GM21576 (cell line): ENCODE measurements around the gene SPACA5.
"Not testable (repeated sequence)": the region's sequence is repeated elsewhere in the genome, so short reads cannot be mapped to it uniquely, and the experiment has no call there.

Source experiments
- ATAC-seq: cut with Tn5 transposase; IDR thresholded peaks from one replicate; pipeline ENCODE4 v1.9.1; 2021; ENCODE audit warnings: mild to moderate bottlenecking, moderate library complexity; ENCODE audit not compliant: unreplicated experiment

The SPACA5 gene

DNA sequence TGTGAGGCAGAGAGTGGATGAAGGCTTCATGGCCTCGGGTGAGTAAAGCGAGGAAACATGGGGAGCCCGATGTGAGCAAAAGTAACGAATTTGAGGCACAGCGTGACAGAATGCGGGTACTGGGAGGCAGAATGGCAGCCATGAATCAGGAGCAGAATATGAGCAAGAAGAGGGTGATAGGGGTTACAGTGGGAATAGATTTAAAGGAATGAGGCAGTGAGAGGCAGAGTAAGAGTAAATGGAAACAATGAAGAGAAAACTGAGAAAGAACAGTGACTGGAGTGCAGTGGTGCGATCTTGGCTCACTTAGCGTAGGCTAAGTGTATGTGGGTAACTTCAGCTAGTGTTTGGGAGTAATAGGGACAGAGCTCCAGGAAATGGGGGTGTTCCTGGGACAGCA is at the start of gene SPACA5:
TSS of gene SPACA5 (plus strand) at position 301 of the 400 bp plus-strand sequence. CDS start 815 bp downstream, outside the sequence.
- ATAC-seq, result not testable (repeated sequence)

DNA sequence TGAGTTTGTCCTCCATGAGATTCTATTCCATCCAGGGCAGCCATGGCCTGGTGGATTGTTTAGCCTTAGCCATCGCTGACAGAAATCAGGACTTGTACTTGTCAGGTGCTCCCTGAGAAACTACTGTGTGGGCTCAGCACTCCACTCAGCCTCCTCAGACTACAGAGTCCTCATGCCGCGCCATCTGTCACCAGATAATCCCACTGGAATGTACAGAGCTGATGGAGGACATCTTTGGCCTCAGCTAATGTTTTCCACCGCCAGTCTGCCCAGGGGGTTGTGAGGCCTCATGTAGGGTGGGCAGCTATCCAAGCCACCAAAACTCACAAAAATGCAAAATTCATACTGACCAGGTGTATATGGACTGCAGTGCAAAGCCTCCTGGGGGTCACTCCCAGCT is 48.6 kb upstream of the SPACA5 start:
- not testable (repeated sequence) for ATAC-seq

DNA sequence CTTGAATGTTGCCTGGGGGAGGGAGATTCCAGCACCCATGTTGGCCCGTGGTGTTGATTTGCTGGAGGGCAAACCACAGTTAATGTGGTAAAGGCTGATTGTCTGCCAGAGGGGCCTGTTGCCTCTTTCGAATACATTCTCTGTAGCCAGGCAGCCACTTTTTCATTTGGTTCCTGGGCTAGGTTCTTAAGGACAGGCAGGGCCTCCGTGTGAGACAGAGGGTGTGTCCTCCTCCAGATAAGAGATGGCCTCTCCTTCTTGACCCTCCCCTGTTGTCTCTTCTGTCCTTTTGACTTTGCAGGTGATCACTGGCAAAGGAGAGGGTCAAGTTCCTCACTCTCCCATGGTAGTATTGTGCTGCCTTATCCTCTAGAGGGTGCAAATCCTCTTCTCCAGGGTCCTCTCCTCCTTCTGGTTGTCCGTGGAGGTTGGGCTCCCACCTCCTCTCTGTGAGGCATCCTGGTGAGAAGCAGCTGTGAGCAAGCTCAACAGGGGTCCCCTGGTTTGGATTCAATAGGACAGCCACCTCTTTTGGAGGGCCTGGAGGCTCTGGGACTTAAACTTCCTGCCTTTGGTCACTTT is 47.9 kb upstream of the SPACA5 start:
- ATAC-seq, result no peak

DNA sequence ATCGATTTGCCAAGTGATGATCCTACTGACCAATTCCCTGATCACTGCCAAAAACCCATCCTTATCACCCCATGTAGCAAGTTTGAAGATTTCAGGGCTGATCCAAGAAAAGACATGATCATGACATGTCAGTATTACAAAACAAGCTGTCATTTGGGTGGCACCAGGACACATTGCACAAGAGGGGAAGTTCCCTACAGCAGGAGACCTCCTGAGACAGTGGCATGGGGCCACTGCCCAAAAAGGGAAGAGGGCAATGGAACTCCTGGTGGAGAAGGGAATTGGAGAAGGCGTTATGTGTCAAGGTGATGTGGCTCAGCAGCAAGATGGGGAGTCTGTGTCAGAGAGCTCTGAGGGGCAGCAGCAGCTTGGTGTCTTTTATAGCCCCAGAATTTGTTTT is 46.4 kb upstream of the SPACA5 start:
- no peak for ATAC-seq

DNA sequence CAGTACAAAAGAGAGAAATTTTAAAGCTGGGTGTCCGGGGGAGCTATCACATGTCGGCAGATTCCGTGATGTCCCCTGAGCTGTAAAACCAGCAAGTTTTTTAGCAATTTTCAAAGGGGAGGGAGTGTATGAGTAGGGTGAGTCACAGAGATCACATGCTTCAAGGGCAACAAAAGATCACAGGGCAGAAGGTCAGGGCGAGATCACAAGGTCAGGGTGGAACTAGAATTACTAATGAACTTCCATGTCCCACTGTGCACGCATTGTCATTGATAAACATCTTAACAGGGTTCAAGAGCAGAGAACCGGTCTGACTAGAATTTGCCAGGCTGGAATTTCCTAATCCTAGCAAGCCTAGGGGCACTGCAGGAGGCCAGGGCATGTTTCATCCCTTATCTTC is 45.0 kb upstream of the SPACA5 start:
- not testable (repeated sequence) for ATAC-seq

DNA sequence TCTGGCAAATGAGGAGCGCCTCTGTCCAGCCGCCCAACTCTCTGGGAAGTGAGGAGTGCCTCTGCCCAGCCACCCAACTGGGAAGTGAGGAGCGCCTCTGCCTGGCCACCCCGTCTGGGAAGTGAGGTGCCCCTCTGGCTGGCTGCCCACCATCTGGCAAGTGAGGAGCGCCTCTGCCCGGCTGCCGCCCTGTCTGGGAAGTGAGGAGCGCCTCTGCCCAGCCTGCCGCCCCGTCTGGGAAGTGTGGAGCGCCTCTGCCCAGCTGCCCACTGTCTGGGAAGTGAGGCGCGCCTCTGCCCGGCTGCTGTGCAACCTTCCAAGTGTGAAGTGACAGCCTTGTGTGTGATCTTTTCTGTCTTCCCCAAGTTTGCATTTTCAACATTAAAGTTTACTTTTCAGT is 41.3 kb upstream of the SPACA5 start:
- not testable (repeated sequence) for ATAC-seq

DNA sequence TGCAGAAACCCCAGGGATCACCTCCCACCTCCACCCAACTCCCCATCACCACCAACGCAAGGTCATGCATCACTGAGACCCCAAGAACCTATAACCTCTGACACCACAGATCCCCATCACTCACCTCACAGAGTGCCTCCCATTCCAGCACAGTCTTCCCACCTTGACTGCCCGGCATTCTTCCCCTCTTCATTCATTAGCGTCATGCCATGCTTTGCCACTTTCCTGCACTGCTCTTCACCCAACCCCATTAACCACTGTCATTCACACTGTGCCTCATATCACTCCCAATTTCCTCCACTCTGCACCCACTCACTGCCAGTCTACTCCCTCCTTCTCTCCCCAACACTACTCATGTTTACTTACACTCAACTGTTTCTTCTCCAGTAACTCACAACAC is 33.6 kb upstream of the SPACA5 start:
- no peak for ATAC-seq

DNA sequence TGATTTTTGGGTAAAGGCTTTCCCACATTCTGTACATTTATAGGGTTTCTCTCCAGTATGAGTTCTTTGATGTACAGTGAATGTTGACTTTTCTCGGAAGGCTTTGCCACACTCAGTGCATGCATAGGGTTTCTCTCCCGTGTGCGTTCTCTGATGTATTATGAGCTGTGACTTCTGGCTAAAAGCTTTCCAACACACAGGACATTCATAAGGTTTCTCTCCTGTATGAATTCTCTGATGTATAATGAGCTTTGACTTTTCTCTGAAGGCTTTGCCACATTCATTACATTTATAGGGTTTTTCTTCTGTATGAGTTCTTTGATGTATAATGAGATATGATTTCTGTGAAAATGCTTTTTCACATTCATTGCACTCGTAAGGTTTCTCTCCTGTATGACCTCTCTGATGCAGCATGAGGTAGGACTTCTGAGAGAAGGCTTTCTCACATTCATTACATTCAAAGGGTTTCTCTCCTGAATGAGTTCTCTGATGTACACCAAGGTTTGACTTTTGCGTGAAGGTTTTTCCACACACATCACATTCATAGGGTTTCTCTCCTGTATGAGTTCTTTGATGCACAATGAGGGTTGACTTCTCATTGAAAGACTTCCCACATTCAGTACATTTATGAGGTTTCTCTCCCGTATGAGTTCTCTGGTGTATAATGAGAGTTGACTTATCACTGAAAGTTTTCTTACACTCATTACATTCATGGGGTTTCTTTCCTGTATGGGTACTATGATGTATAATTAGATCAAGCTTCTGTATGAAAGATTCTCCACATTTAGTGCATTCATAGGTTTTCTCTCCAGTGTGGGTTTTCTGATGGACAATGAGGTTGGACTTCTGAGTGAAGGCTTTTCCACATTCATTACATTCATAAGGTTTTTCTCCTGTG is 30.3 kb upstream of the SPACA5 start:
- no peak for ATAC-seq

DNA sequence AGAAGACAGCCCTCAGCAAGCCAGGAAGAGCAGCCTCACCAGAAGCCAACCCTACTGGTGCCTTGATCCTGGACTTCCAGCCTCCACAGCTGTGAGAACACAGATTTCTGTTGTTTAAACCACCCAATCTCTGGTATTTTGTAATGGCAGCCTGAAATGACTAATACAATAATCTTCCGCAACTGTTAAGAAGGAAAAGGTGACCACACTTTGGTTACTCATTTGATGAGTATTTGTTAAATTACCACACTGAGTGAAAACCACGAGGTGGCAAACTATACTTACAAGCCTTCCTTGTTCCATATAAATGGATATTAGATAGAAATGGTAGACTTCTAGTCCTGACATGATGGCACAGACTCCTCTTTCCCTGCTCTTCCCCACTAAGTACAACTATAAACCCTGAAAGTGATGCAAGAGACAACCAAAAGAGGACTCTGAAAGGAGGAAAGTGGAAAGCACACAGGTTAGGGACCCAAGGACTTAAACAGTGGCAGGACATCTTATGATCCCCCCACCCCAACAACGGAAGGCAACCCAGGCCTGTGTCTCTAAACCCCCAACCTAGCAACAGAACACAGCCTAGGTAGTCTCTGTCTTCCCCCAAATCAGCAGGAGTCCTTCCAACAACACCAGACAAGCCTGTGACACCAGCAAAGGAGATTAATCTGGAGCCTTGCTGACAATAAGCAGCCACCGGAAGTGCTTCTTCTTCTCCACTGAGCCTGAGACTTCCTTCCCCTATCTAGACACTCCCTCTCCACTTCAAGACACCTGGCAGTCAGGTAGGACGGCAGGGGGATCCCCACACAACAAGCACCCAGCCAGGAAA is 15.3 kb upstream of the SPACA5 start:
- no peak for ATAC-seq

DNA sequence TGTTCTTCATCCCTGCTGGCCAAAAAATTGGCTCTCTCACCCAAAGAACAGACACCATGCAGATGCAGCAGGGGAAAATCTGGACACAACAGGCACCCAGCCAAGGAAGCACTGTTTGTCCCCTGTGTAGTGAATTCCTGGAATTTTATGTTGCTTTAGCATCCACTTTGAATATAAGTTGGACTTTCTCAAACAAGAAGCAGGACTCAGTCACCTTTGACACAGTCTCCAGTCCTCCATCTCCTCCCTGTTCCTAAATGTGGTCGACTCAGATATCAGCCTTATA is 14.8 kb upstream of the SPACA5 start:
- ATAC-seq, result no peak

DNA sequence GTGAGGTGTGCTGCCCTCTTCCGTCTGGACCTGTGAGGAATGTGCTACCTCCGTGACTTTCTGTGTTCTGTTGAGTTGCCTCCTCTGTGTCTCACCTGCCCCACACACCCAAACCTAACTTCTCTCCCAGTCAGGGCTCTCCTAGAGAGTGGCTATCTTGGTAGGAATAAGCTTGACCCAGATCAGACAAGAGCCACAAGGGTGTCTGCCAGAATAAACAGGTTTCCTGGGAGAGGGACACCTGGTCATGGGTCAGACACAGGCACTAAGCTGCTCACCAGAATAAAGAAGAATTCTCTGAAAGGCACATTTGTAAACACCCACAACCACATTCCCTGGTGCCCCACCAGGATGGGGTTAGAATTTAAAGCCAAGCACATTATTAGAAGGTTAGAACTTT is 14.1 kb upstream of the SPACA5 start:
- ATAC-seq, result no peak

DNA sequence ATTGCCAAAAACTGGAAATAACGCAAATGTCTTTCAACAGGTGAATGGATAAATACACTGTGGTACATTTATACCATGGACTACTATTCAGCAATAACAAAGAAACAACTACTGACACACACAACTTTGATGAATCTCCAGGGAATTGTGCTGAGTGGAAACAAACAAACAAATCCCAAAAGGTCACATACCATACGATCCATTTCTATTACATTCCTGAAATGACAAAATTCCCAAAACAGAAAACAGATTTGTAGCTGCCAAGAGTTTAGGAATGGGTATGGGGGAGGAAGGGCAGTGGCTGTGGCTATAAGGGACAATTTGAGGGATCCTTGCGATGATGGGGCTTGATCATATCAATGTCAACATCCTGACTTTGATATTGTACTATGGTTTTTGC is 5.5 kb upstream of the SPACA5 start:
- ATAC-seq, result no peak

DNA sequence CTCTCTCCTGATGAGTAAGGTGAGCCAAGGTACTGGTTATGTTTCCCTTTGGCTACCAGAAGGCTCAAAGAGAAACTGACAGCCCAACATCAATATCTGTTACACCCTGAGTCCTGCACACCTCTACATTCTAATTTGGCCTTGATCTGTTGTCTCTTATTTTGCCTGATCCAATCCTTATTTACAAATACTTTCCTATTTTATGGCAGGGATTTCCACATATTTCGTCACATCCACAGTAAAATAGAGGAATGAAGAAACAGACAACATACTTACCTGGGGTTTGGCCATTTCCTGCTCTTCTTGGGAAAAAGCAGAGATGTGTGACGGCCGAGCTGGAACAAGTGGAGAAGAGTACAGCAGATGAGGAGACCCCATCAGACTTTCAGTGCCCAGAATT is 4.5 kb upstream of the SPACA5 start:
- no peak for ATAC-seq

DNA sequence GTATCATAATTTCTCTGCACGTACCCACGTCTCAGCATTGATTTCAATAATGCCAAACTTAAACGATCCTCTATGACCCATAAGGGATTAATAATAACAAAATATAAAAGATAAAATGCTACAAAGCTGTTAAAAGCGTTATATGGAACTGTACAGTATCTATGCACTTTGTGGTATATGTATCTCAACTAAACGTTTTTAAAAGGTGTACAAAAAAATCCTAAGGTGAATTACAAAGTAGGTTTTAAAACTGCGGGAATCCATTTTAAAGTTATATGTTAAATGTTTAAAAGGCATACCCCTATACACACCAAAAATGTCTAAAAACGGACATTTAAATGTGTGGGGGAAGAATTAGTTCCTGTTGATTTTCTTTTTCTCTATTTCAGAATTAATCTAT is 3.9 kb upstream of the SPACA5 start:
- ATAC-seq, result no peak

DNA sequence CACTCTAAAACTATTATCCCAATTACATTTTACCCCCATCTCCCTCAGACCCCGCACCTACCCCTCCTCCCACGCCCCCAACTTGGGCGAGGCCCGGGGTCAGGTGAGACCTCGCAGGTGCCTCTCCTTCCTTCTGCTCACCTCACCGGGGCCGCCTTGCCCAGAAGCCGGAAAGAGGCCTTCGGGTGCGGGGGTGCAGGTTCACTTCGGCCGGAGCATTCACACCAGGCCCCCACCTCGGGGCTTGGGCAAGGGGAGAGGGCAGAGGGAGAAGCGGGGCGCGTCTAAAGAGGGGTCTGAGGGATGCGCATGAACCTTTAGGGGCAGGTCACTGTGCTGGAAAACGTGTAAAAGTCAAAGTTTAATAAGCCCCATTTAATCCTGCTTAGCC is 3.4 kb upstream of the SPACA5 start:
- ATAC-seq, result peak; percentile 7

DNA sequence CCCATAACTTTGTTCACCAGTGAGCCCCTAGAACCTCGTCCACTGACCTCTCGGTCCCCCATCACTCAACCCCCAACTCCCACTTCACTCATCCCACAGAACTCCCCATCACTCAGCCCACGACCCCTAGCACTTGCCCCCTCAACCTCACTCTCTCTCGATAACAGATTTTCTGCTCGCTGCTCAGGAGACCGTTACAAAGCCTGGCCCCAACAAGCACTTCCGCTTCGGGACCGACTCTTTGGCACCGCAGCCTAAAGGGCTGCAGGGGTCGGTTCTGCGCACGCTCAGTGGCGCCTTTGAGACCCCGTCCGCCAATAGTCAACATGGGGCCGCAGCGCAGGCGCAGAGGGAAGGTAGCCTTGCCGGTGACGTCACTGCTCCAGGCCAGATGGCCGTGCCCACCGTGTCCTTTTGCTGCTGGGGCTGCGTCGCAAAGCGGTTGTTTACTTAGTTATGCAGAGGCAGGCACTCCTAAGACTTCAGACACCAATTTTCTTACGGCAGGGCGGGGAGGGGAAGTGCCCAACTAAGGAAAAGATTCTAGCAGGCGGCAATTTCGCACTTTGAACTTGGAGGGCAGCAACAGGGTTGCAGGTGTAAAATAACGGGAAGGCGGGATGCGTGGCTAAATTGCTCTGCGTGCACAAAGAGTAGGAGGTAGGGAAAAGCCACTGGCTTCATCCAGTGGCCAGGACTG is 2.9 kb upstream of the SPACA5 start, which contains the start of gene ZNF182:
TSS of gene ZNF182 (minus strand) at position 232 of the 700 bp plus-strand sequence. CDS start 1,380 bp downstream, outside the sequence.
- ATAC-seq, result peak; percentile 85

DNA sequence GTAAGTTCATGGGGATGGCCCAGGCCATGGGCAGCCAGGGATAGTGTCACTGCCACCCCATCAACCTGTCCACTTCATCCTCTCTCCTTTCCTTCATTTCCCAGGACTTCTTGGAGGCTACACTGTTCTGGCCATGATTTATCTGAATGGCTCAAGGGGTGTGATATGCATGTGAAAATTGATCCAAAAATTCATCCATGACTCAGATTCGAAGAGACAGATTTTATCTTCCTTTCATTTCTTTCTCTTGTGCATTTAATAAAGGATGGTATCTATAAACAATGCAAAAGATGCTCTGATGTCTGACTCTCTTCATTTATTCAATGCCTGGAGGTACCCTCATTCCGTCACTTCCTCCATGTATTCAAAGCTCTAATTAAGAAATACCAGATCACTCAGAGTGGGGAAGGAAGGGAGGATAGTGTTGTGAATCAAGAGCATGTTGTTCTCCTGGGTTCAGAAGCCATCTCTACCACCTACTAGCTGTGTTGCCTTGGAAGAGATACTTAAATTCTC is 2.7 kb downstream of the SPACA5 start:
- not testable (repeated sequence) for ATAC-seq

DNA sequence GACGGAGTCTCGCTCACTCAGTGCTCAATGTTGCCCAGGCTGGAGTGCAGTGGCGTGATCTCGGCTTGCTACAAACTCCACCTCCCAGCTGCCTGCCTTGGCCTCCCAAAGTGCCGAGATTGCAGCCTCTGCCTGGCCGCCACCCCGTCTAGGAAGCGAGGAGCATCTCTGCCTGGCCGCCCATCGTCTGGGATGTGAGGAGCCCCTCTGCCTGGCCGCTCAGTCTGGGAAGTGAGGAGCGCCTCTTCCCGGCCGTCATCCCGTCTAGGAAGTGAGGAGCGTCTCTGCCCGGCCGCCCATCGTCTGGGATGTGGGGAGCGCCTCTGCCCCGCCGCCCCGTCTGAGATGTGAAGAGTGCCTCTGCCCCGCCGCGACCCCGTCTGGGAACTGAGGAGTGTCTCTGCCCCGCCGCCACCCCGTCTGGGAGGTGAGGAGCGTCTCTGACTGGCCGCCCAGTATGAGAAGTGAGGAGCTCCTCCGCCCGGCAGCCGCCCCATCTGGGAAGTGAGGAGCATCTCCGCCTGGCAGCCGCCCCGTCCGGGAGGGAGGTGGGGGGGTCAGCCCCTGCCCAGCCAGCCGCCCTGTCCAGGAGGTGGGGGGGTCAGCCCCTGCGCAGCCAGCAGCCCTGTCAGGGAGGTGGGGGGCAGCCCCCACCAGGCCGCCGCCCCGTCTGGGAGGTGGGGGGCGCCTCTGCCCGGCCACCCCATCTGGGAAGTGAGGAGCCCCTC is 10.0 kb downstream of the SPACA5 start:
- not testable (repeated sequence) for ATAC-seq

DNA sequence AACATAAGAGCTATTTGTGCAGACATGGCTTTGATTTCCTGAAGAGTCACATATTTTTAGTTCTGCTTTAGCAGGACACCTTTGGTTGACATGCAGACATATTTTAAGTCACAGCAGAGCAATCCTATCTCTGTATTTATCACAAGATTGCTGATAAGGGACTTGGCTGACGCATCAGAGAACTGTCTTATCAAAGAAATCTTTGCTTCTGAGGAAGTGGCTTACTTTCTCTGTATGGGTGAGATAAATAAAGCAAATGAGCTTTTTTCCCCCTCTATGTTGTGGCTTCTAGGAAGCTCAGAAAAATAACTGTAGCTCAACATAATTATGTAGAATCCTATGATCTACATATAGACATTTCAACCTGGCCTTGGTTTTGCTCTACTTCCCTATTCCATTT is 13.1 kb downstream of the SPACA5 start:
- not testable (repeated sequence) for ATAC-seq

DNA sequence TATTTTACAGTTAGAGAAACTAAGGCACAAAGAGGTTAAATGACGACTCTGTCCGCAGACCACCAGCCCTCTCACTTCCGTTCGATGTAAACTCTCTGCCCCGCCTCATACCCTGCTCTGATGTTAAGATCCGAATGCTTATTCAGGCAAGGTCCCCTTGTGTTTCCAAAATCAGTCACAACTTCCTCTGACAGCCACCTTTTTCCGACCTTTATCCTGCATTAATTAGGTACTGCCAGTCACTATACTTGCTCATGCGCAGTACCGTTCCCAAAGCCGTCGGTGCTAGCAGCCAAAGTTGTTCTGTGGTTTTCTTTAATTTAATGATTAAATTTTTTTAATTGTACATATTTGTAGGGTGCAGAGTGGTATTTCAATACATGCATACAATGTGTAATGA is 13.7 kb downstream of the SPACA5 start:
- ATAC-seq, result not testable (repeated sequence)
